H9 (cell line): ENCODE data around the gene SLC35F3. TPM values are rescaled to one million over a fixed set of nuclear protein-coding genes. Genes with fewer than 3 reads are reported as not detected.
A peak's percentile ranks its signal among the peaks of the same experiment; 100 is the strongest.

ENCODE experiments used
- DNase-seq: peaks from one replicate; pipeline ENCODE4 v3.0.0-alpha.2; 2017
- H2AFZ ChIP-seq: one replicate; pipeline ENCODE4 v1.6.1; 2013; ENCODE audit warnings: mild to moderate bottlenecking, low read length, control low read depth, moderate library complexity
- H2AK5ac ChIP-seq: 2 replicates; pipeline ENCODE4 v1.6.1; 2013; ENCODE audit warnings: low read length, control low read depth, mixed read lengths; ENCODE audit not compliant: insufficient read length
- H2BK120ac ChIP-seq: one replicate; pipeline ENCODE4 v1.6.1; 2013; ENCODE audit warnings: low read depth, mild to moderate bottlenecking, low read length, control low read depth, inconsistent platforms; ENCODE audit not compliant: poor library complexity, severe bottlenecking
- H2BK12ac ChIP-seq: 2 replicates; pipeline ENCODE4 v1.6.1; 2013; ENCODE audit warnings: low read length, control low read depth, mixed read lengths, low read depth; ENCODE audit not compliant: insufficient read length
- H2BK15ac ChIP-seq: 2 replicates; pipeline ENCODE4 v1.6.1; 2013; ENCODE audit warnings: low read depth, low read length, control low read depth
- H2BK20ac ChIP-seq: one replicate; pipeline ENCODE4 v1.6.1; 2013; ENCODE audit warnings: low read depth, mild to moderate bottlenecking, low read length, control low read depth, inconsistent platforms; ENCODE audit not compliant: poor library complexity, severe bottlenecking
- H2BK5ac ChIP-seq: 2 replicates; pipeline ENCODE4 v1.6.1; 2013; ENCODE audit warnings: low read length, control low read depth, mixed read lengths; ENCODE audit not compliant: insufficient read length
- H3K14ac ChIP-seq: 2 replicates; pipeline ENCODE4 v1.6.1; 2013; ENCODE audit warnings: low read length, control low read depth; ENCODE audit not compliant: insufficient read depth
- H3K18ac ChIP-seq: 2 replicates; pipeline ENCODE4 v1.6.1; 2013; ENCODE audit warnings: low read depth, mild to moderate bottlenecking, mixed read lengths, low read length, control low read depth; ENCODE audit not compliant: insufficient read length
- H3K23ac ChIP-seq: 2 replicates; pipeline ENCODE4 v1.6.1; 2013; ENCODE audit warnings: low read length, control low read depth, mixed read lengths, low read depth; ENCODE audit not compliant: insufficient read length
- H3K23me2 ChIP-seq: 2 replicates; pipeline ENCODE4 v1.6.1; 2013; ENCODE audit warnings: low read depth, mild to moderate bottlenecking, mixed read lengths, low read length, control low read depth; ENCODE audit not compliant: insufficient read length, poor library complexity, severe bottlenecking
- H3K27ac ChIP-seq: 2 replicates; pipeline ENCODE4 v1.5.1; 2013; ENCODE audit warnings: low read length, control low read depth, mixed read lengths, low read depth; ENCODE audit not compliant: insufficient read length
- H3K27me3 ChIP-seq: 2 replicates; pipeline ENCODE4 v1.6.1; 2013; ENCODE audit warnings: low read length, control low read depth, inconsistent platforms; ENCODE audit not compliant: insufficient read depth
- H3K4ac ChIP-seq: 2 replicates; pipeline ENCODE4 v1.6.1; 2013; ENCODE audit warnings: low read depth, mild to moderate bottlenecking, control low read depth, inconsistent platforms, low read length, moderate library complexity
- H3K4me1 ChIP-seq: 2 replicates; pipeline ENCODE4 v1.6.1; 2013; ENCODE audit warnings: low read length, control low read depth, inconsistent platforms; ENCODE audit not compliant: insufficient read depth
- H3K4me2 ChIP-seq: 2 replicates; pipeline ENCODE4 v1.6.1; 2013; ENCODE audit warnings: low read length, control low read depth, mixed read lengths; ENCODE audit not compliant: insufficient read length, insufficient read depth
- H3K56ac ChIP-seq: 2 replicates; pipeline ENCODE4 v1.6.1; 2013; ENCODE audit warnings: low read depth, mild to moderate bottlenecking, mixed read lengths, low read length, control low read depth; ENCODE audit not compliant: insufficient read length
- H3K79me1 ChIP-seq: 2 replicates; pipeline ENCODE4 v1.6.1; 2013; ENCODE audit warnings: low read depth, mild to moderate bottlenecking, moderate library complexity, low read length, control low read depth, inconsistent platforms; ENCODE audit not compliant: insufficient read depth, poor library complexity, severe bottlenecking
- H3K79me2 ChIP-seq: 2 replicates; pipeline ENCODE4 v1.6.1; 2013; ENCODE audit warnings: low read length, control low read depth, inconsistent platforms; ENCODE audit not compliant: insufficient read depth
- H3K9ac ChIP-seq: 2 replicates; pipeline ENCODE4 v1.6.1; 2013; ENCODE audit warnings: low read length, control low read depth, mixed read lengths; ENCODE audit not compliant: insufficient read length; ENCODE audit errors: extremely low read depth
- H3K9me3 ChIP-seq: one replicate; pipeline ENCODE4 v1.6.1; 2013; ENCODE audit warnings: low read depth, low read length, inconsistent platforms; ENCODE audit not compliant: control insufficient read depth
- H3T11ph ChIP-seq: one replicate; pipeline ENCODE4 v1.6.1; 2013; ENCODE audit warnings: mild to moderate bottlenecking, low read length, control low read depth, inconsistent platforms
- H4K20me1 ChIP-seq: one replicate; pipeline ENCODE4 v1.6.1; 2013; ENCODE audit not compliant: control insufficient read depth, insufficient read length, insufficient read depth
- H4K5ac ChIP-seq: 2 replicates; pipeline ENCODE4 v1.6.1; 2013; ENCODE audit warnings: low read depth, mild to moderate bottlenecking, mixed read lengths, low read length, control low read depth; ENCODE audit not compliant: insufficient read length
- H4K8ac ChIP-seq: replicated peaks from 2 replicates; pipeline ENCODE4 v1.6.1; 2013; ENCODE audit warnings: low read length, control low read depth, mixed read lengths, low read depth; ENCODE audit not compliant: insufficient read length
- H4K91ac ChIP-seq: 2 replicates; pipeline ENCODE4 v1.6.1; 2013; ENCODE audit warnings: low read depth, mild to moderate bottlenecking, moderate library complexity, mixed read lengths, low read length, control low read depth; ENCODE audit not compliant: insufficient read length
- H3K27ac Mint-ChIP-seq, 3 experiments: 2 replicates in 2 of 3; 3 replicates in 1 of 3; pipeline ENCODE4 v1.8.0; 2020 to 2021; ENCODE audit warnings: mixed read lengths in 3 of 3, mild to moderate bottlenecking in 1 of 3, moderate library complexity in 1 of 3
- H3K27me3 Mint-ChIP-seq: 2 replicates; pipeline ENCODE4 v1.8.0; 2021; ENCODE audit warnings: low read depth, mild to moderate bottlenecking, moderate library complexity, mixed read lengths
- H3K36me3 Mint-ChIP-seq, 3 experiments: 2 replicates in 2 of 3; 3 replicates in 1 of 3; pipeline ENCODE4 v1.8.0; 2020 to 2021; ENCODE audit warnings: low read depth in 3 of 3, mixed read lengths in 3 of 3; ENCODE audit not compliant: insufficient read depth in 1 of 3
- H3K4me1 Mint-ChIP-seq, 2 experiments: 2 replicates each; pipeline ENCODE4 v1.8.0; 2020; ENCODE audit warnings: mixed read lengths in 2 of 2
- H3K4me3 Mint-ChIP-seq, 2 experiments: 2 replicates in 1 of 2; 3 replicates in 1 of 2; pipeline ENCODE4 v1.8.0; 2020 to 2021; ENCODE audit warnings: mild to moderate bottlenecking in 2 of 2, mixed read lengths in 2 of 2, moderate library complexity in 1 of 2
- H3K9me3 Mint-ChIP-seq, 2 experiments: 2 replicates in 1 of 2; 3 replicates in 1 of 2; pipeline ENCODE4 v1.8.0; 2020; ENCODE audit warnings: mild to moderate bottlenecking in 2 of 2, mixed read lengths in 2 of 2, moderate library complexity in 1 of 2
- WGBS: extraction: QIAGEN DNeasy Blood & Tissue Kit; methylation state at CpG from one replicate; pipeline ENCODE4 v1.1.7; 2013; ENCODE audit warnings: missing lambda C conversion rate, low lambda C conversion rate, mixed read lengths; ENCODE audit not compliant: insufficient read length; ENCODE audit errors: extremely low coverage; 5-methylcytosine and 5-hydroxymethylcytosine counted together
- total RNA-seq: library from RNA; stranded (reverse); gene quantifications from 2 replicates; pipeline ENCODE4 v1.2.1, GENCODE V29; 2021
- TF ChIP-seq, protein P1 (sequence below): fragments of 200-600 bp; sonication (generic); conservative IDR thresholded peaks from 3 replicates; pipeline ENCODE4 v1.8.0; 2021; ENCODE audit warnings: antibody characterized with exemption, mild to moderate bottlenecking

The SLC35F3 gene
- total RNA-seq, 1 experiment from 2014 or later: 0.81 TPM

- WGBS: no CpG with 5 or more reads among the region's 3 CpGs
- H2AFZ ChIP-seq: no peak overlapping the region
- no peak overlapping the region for H3K18ac ChIP-seq
- no peak overlapping the region for H4K5ac ChIP-seq
- no peak overlapping the region for H3K4me2 ChIP-seq
- H2BK12ac ChIP-seq: no peak overlapping the region
- H3K23ac ChIP-seq: no peak overlapping the region
- Mint-ChIP-seq H3K27me3 (peaks cover 4% of the 10 kb centered on the region), H3K27ac (no peak overlapping the region), H3K9me3 (peaks cover 10 to 13% of the 10 kb centered on the region in 2 experiments), H3K4me3 (no peak overlapping the region), H3K4me1 (peaks cover 0 to 4% of the 10 kb centered on the region in 2 experiments; a peak in 2 of 4 replicates), H3K36me3 (peaks cover 4 to 14% (median 6%) of the 10 kb centered on the region in 3 experiments)
- H2AK5ac ChIP-seq: no peak overlapping the region
- no peak overlapping the region for H2BK120ac ChIP-seq
- DNase-seq: peak; percentile 8
- no peaks in the 10 kb centered on the region for H3K4me1 ChIP-seq
- no peak overlapping the region for H2BK15ac ChIP-seq
- H3K23me2 ChIP-seq: no peaks in the 10 kb centered on the region
- H4K8ac ChIP-seq: no peak overlapping the region
- H3K4ac ChIP-seq: no peak overlapping the region
- no peak overlapping the region for H2BK5ac ChIP-seq
- H3K14ac ChIP-seq: no peak overlapping the region
- no peaks in the 10 kb centered on the region for H3K27me3 ChIP-seq
- H3K79me1 ChIP-seq: no peaks in the 10 kb centered on the region
- no peaks in the 10 kb centered on the region for H3K9me3 ChIP-seq
- no peaks in the 10 kb centered on the region for H3K79me2 ChIP-seq
- no peak overlapping the region for H3T11ph ChIP-seq
- no peak overlapping the region for H3K56ac ChIP-seq
- TF ChIP-seq, protein P1, sequence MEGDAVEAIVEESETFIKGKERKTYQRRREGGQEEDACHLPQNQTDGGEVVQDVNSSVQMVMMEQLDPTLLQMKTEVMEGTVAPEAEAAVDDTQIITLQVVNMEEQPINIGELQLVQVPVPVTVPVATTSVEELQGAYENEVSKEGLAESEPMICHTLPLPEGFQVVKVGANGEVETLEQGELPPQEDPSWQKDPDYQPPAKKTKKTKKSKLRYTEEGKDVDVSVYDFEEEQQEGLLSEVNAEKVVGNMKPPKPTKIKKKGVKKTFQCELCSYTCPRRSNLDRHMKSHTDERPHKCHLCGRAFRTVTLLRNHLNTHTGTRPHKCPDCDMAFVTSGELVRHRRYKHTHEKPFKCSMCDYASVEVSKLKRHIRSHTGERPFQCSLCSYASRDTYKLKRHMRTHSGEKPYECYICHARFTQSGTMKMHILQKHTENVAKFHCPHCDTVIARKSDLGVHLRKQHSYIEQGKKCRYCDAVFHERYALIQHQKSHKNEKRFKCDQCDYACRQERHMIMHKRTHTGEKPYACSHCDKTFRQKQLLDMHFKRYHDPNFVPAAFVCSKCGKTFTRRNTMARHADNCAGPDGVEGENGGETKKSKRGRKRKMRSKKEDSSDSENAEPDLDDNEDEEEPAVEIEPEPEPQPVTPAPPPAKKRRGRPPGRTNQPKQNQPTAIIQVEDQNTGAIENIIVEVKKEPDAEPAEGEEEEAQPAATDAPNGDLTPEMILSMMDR: no peak
- H4K91ac ChIP-seq: no peak overlapping the region
- no peaks in the 10 kb centered on the region for H4K20me1 ChIP-seq
- no peak overlapping the region for H3K27ac ChIP-seq
- H2BK20ac ChIP-seq: no peak overlapping the region
- no peak overlapping the region for H3K9ac ChIP-seq
Observed at GRCh38 chr1:234243521-234244260, 339.2 kb downstream of the SLC35F3 start.
